ENCODE measurements around the gene KNCN. TPM values are rescaled to one million over a fixed set of nuclear protein-coding genes. Genes with fewer than 3 reads are reported as not detected.

Gene KNCN
- total and polyA plus RNA-seq, 10 donors: not detected

GRCh38 chr1:46521414-46521813 is 30.0 kb downstream of the KNCN start:
- intact Hi-C loops (cut with DNase I; ENCODE audit: low total_unique reads): no loop called here

GRCh38 chr1:46520063-46520911 is 31.2 kb downstream of the KNCN start:
- Histone ChIP-seq H3K36me3 (no peaks in the 10 kb centered on the region), H3K9me3 (no peaks in the 10 kb centered on the region), H3K27me3 (replicated peaks in 1 of 7) (peaks cover 0 to 55% (median 8%) of the 10 kb centered on the region in 7 donors), H3K4me3 (no peak overlapping the region), H3K27ac (no peak overlapping the region), H3K4me1 (peaks cover 0 to 13% (median 0%) of the 10 kb centered on the region in 6 donors)
- TF ChIP-seq CTCF (IDR thresholded peaks at IDR 0.05 in 8 of 11, conservative IDR thresholded peaks at IDR 0.05 in 3 of 11): no peak
- intact Hi-C loops (cut with DNase I; ENCODE audit: low total_unique reads): no loop called here
- 67 to 85% (median 75%) methylated on average over 13 to 15 of the region's 15 CpGs for WGBS, 5 donors
- peak; percentile 56 for DNase-seq

More at GRCh38 chr1:46521414-46521813, 30.0 kb downstream of the KNCN start:
- Histone ChIP-seq H3K36me3 (no peaks in the 10 kb centered on the region), H3K27me3 (replicated peaks in 1 of 7) (peaks cover 0 to 63% (median 11%) of the 10 kb centered on the region in 7 donors), H3K27ac (no peak overlapping the region), H3K4me3 (no peak overlapping the region), H3K4me1 (peaks cover 0 to 13% (median 0%) of the 10 kb centered on the region in 6 donors), H3K9me3 (no peaks in the 10 kb centered on the region)
- 48 to 59% (median 53%) methylated on average over 2 of the region's 2 CpGs for WGBS, 5 donors
- TF ChIP-seq CTCF (IDR thresholded peaks at IDR 0.05 in 8 of 11, conservative IDR thresholded peaks at IDR 0.05 in 3 of 11) (no peak), POLR2A (IDR thresholded peaks at IDR 0.05) (no peak), POLR2AphosphoS5 (IDR thresholded peaks at IDR 0.05) (no peak)
- no peak for DNase-seq

- H3K9me3 ChIP-seq: no peaks in the 10 kb centered on the region
- intact Hi-C loops (cut with DNase I; ENCODE audit: low total_unique reads): no loop called here
- TF ChIP-seq POLR2AphosphoS5 (IDR thresholded peaks at IDR 0.05): no peak
- no peak for TF ChIP-seq POLR2A (IDR thresholded peaks at IDR 0.05)
- TF ChIP-seq CTCF (IDR thresholded peaks at IDR 0.05 in 8 of 11, conservative IDR thresholded peaks at IDR 0.05 in 3 of 11): no peak
- peak; percentile 31 for DNase-seq
- H3K27me3 ChIP-seq (replicated peaks in 1 of 7): peaks cover 0 to 54% (median 8%) of the 10 kb centered on the region in 7 donors
- WGBS, 5 donors: 56 to 79% (median 64%) methylated on average over 4 of the region's 4 CpGs
- H3K36me3 ChIP-seq: no peaks in the 10 kb centered on the region
- H3K4me3 ChIP-seq: no peak overlapping the region
- H3K27ac ChIP-seq: no peak overlapping the region
- H3K4me1 ChIP-seq: peaks cover 0 to 13% (median 0%) of the 10 kb centered on the region in 6 donors
Observed at GRCh38 chr1:46519209-46519608, 32.2 kb downstream of the KNCN start.

- intact Hi-C loops (cut with DNase I; ENCODE audit: low total_unique reads): no loop called here
- no peaks in the 10 kb centered on the region for H3K36me3 ChIP-seq
- DNase-seq: peak; percentile 22
- no peak overlapping the region for H3K27ac ChIP-seq
- TF ChIP-seq CTCF (IDR thresholded peaks at IDR 0.05 in 8 of 11, conservative IDR thresholded peaks at IDR 0.05 in 3 of 11): no peak
- no peak for TF ChIP-seq POLR2A (IDR thresholded peaks at IDR 0.05)
- TF ChIP-seq POLR2AphosphoS5 (IDR thresholded peaks at IDR 0.05): no peak
- no peak overlapping the region for H3K4me3 ChIP-seq
- peaks cover 0 to 12% (median 0%) of the 10 kb centered on the region in 6 donors for H3K4me1 ChIP-seq
- WGBS, 5 donors: 46 to 73% (median 60%) methylated on average over 4 of the region's 4 CpGs
- peaks cover 0 to 59% (median 8%) of the 10 kb centered on the region in 7 donors for H3K27me3 ChIP-seq (replicated peaks in 1 of 7)
- no peaks in the 10 kb centered on the region for H3K9me3 ChIP-seq
Observed at GRCh38 chr1:46517932-46518498, 33.4 kb downstream of the KNCN start.

All from spleen (tissue), 11 donors.